ENCODE measurements around the gene PLD6.

GRCh38 chr17:17180741-17181525 lies 25.2 kb downstream of the PLD6 start:
- TF ChIP-seq, protein P1, sequence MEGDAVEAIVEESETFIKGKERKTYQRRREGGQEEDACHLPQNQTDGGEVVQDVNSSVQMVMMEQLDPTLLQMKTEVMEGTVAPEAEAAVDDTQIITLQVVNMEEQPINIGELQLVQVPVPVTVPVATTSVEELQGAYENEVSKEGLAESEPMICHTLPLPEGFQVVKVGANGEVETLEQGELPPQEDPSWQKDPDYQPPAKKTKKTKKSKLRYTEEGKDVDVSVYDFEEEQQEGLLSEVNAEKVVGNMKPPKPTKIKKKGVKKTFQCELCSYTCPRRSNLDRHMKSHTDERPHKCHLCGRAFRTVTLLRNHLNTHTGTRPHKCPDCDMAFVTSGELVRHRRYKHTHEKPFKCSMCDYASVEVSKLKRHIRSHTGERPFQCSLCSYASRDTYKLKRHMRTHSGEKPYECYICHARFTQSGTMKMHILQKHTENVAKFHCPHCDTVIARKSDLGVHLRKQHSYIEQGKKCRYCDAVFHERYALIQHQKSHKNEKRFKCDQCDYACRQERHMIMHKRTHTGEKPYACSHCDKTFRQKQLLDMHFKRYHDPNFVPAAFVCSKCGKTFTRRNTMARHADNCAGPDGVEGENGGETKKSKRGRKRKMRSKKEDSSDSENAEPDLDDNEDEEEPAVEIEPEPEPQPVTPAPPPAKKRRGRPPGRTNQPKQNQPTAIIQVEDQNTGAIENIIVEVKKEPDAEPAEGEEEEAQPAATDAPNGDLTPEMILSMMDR (IDR thresholded peaks at IDR 0.05), result no peak
- TF ChIP-seq POLR2A (IDR thresholded peaks at IDR 0.05; ENCODE audit: low read depth) (no peak), POLR2AphosphoS5 (IDR thresholded peaks at IDR 0.05) (no peak)
